Astrocyte (in vitro differentiated cells and primary cell): ENCODE results near the gene AKR1D1. TPM values are rescaled to one million over a fixed set of nuclear protein-coding genes. Genes with fewer than 3 reads are reported as not detected.

Experiments used
- DNase-seq: peaks from one replicate; pipeline ENCODE4 v3.0.0-alpha.2; 2010; ENCODE audit warnings: low read depth
- FAIRE-seq: peaks from 2 replicates; lab custom pipeline; 2011; peaks lifted over from hg19 to GRCh38; lab: Jason Lieb, UNC
- H2AFZ ChIP-seq: 2 replicates; pipeline ENCODE4 v1.6.0; 2012; ENCODE audit warnings: low read depth, low read length, inconsistent platforms
- H3K27ac ChIP-seq: 2 replicates; pipeline ENCODE4 v1.5.1; 2011; ENCODE audit warnings: low read depth, low read length, inconsistent platforms
- H3K27me3 ChIP-seq: 2 replicates; pipeline ENCODE4 v1.6.0; 2011; ENCODE audit warnings: low read length, inconsistent platforms; ENCODE audit not compliant: insufficient read depth
- H3K36me3 ChIP-seq: 2 replicates; pipeline ENCODE4 v1.5.1; 2011; ENCODE audit warnings: low read length, inconsistent platforms; ENCODE audit not compliant: insufficient read depth
- H3K4me1 ChIP-seq: 2 replicates; pipeline ENCODE4 v1.5.1; 2011; ENCODE audit warnings: low read length, inconsistent platforms; ENCODE audit not compliant: insufficient read depth
- H3K4me2 ChIP-seq: 2 replicates; pipeline ENCODE4 v1.6.0; 2012; ENCODE audit warnings: low read length, inconsistent platforms
- H3K4me3 ChIP-seq: 2 replicates; pipeline ENCODE4 v1.5.1; 2011; ENCODE audit warnings: low read depth, mild to moderate bottlenecking, low read length, inconsistent platforms; ENCODE audit not compliant: insufficient read depth
- H3K79me2 ChIP-seq: 2 replicates; pipeline ENCODE4 v1.6.0; 2012; ENCODE audit warnings: mild to moderate bottlenecking, low read length, inconsistent platforms; ENCODE audit not compliant: insufficient read depth
- H3K9ac ChIP-seq: 2 replicates; pipeline ENCODE4 v1.6.0; 2012; ENCODE audit warnings: mild to moderate bottlenecking, low read length, inconsistent platforms
- H3K9me3 ChIP-seq: 2 replicates; pipeline ENCODE4 v1.5.1; 2012; ENCODE audit warnings: low read depth, mild to moderate bottlenecking, low read length, inconsistent platforms; ENCODE audit not compliant: insufficient read depth
- H4K20me1 ChIP-seq: 2 replicates; pipeline ENCODE4 v1.6.0; 2012; ENCODE audit warnings: low read length, inconsistent platforms; ENCODE audit not compliant: insufficient read depth
- H3K27ac Mint-ChIP-seq: one replicate; pipeline ENCODE4 v1.8.0; 2021; ENCODE audit warnings: mild to moderate bottlenecking, mixed read lengths; ENCODE audit not compliant: unreplicated experiment
- H3K27me3 Mint-ChIP-seq: one replicate; pipeline ENCODE4 v1.8.0; 2021; ENCODE audit warnings: low read depth, mixed read lengths; ENCODE audit not compliant: unreplicated experiment
- H3K36me3 Mint-ChIP-seq: one replicate; pipeline ENCODE4 v1.8.0; 2021; ENCODE audit warnings: low read depth, mixed read lengths; ENCODE audit not compliant: unreplicated experiment
- H3K4me1 Mint-ChIP-seq: one replicate; pipeline ENCODE4 v1.8.0; 2021; ENCODE audit warnings: low read depth, mixed read lengths; ENCODE audit not compliant: unreplicated experiment
- H3K4me3 Mint-ChIP-seq: one replicate; pipeline ENCODE4 v1.8.0; 2021; ENCODE audit warnings: mild to moderate bottlenecking, moderate library complexity, mixed read lengths; ENCODE audit not compliant: unreplicated experiment
- H3K9me3 Mint-ChIP-seq: one replicate; pipeline ENCODE4 v1.8.0; 2021; ENCODE audit warnings: mild to moderate bottlenecking, mixed read lengths; ENCODE audit not compliant: unreplicated experiment
- CTCF ChIP-seq: IDR thresholded peaks from 2 replicates; pipeline ENCODE4 v1.5.1; 2011; ENCODE audit warnings: low read depth, mild to moderate bottlenecking, inconsistent platforms, low read length, moderate library complexity; ENCODE audit not compliant: insufficient read depth
- EZH2 ChIP-seq: IDR thresholded peaks from 2 replicates; pipeline ENCODE4 v1.6.1; 2012; ENCODE audit warnings: mild to moderate bottlenecking, low read length, inconsistent platforms; ENCODE audit not compliant: insufficient read depth
- total RNA-seq: library from RNA; stranded (reverse); gene quantifications from 2 replicates; pipeline ENCODE4 v1.2.1, GENCODE V29; 2021

The AKR1D1 gene
- total RNA-seq, 1 donor from 2014 or later: not detected

GRCh38 chr7:138120140-138120827 lies 44.0 kb downstream of the AKR1D1 start:
- TF ChIP-seq CTCF (no peak), EZH2 (no peak)
- FAIRE-seq: no peak
- no peak overlapping the region for H3K27ac ChIP-seq
- no peaks in the 10 kb centered on the region for H3K27me3 Mint-ChIP-seq
- DNase-seq: no peak
- no peaks in the 10 kb centered on the region for H3K27me3 ChIP-seq
- peaks cover 15% of the 10 kb centered on the region for H3K4me1 ChIP-seq
- H3K4me1 Mint-ChIP-seq: peaks cover 21% of the 10 kb centered on the region
- H3K9me3 Mint-ChIP-seq: no peaks in the 10 kb centered on the region
- H3K36me3 ChIP-seq: no peaks in the 10 kb centered on the region
- H3K36me3 Mint-ChIP-seq: no peaks in the 10 kb centered on the region
- no peak overlapping the region for H3K9ac ChIP-seq
- no peak overlapping the region for H3K27ac Mint-ChIP-seq
- no peak overlapping the region for H3K4me3 Mint-ChIP-seq
- H3K79me2 ChIP-seq: no peaks in the 10 kb centered on the region
- H2AFZ ChIP-seq: no peak overlapping the region
- no peaks in the 10 kb centered on the region for H4K20me1 ChIP-seq
- no peak overlapping the region for H3K4me2 ChIP-seq
- no peak overlapping the region for H3K4me3 ChIP-seq
- H3K9me3 ChIP-seq: no peaks in the 10 kb centered on the region

GRCh38 chr7:138122162-138122561 lies 45.9 kb downstream of the AKR1D1 start:
- no peak overlapping the region for H3K27ac ChIP-seq
- Mint-ChIP-seq H3K27me3 (no peaks in the 10 kb centered on the region), H3K4me3 (no peak overlapping the region), H3K9me3 (no peaks in the 10 kb centered on the region), H3K4me1 (peaks cover 23% of the 10 kb centered on the region), H3K36me3 (no peaks in the 10 kb centered on the region), H3K27ac (no peak overlapping the region)
- H3K36me3 ChIP-seq: no peaks in the 10 kb centered on the region
- no peak overlapping the region for H2AFZ ChIP-seq
- no peaks in the 10 kb centered on the region for H3K27me3 ChIP-seq
- H3K9ac ChIP-seq: no peak overlapping the region
- H3K79me2 ChIP-seq: no peaks in the 10 kb centered on the region
- no peak overlapping the region for H3K4me2 ChIP-seq
- DNase-seq: no peak
- H3K4me3 ChIP-seq: no peak overlapping the region
- no peaks in the 10 kb centered on the region for H3K9me3 ChIP-seq
- FAIRE-seq: no peak
- TF ChIP-seq CTCF: no peak
- TF ChIP-seq EZH2: no peak
- no peaks in the 10 kb centered on the region for H4K20me1 ChIP-seq
- H3K4me1 ChIP-seq: peaks cover 18% of the 10 kb centered on the region

GRCh38 chr7:138125119-138125518 lies 48.9 kb downstream of the AKR1D1 start:
- no peak overlapping the region for H3K4me3 ChIP-seq
- TF ChIP-seq CTCF (no peak), EZH2 (no peak)
- no peaks in the 10 kb centered on the region for H3K79me2 ChIP-seq
- Mint-ChIP-seq H3K36me3 (no peaks in the 10 kb centered on the region), H3K4me3 (peak overlapping the region; percentile 14), H3K27ac (peak overlapping the region; percentile 71), H3K9me3 (peaks cover 7% of the 10 kb centered on the region), H3K27me3 (no peaks in the 10 kb centered on the region), H3K4me1 (peaks cover 25% of the 10 kb centered on the region)
- H3K27me3 ChIP-seq: no peaks in the 10 kb centered on the region
- peak overlapping the region; percentile 73 for H3K4me2 ChIP-seq
- H3K36me3 ChIP-seq: no peaks in the 10 kb centered on the region
- peak overlapping the region; percentile 28 for H3K9ac ChIP-seq
- H3K27ac ChIP-seq: peak overlapping the region; percentile 64
- H3K4me1 ChIP-seq: peaks cover 18% of the 10 kb centered on the region
- DNase-seq (peak; percentile 17), FAIRE-seq (no peak)
- H4K20me1 ChIP-seq: no peaks in the 10 kb centered on the region
- no peaks in the 10 kb centered on the region for H3K9me3 ChIP-seq
- peak overlapping the region; percentile 80 for H2AFZ ChIP-seq
